Suppressor macrophage (primary cell): ENCODE data around the gene SOD1.
"Not testable (repeated sequence)": the region's sequence is repeated elsewhere in the genome, so short reads cannot be mapped to it uniquely, and the experiment has no call there.

Experiments
- DNase-seq, 4 experiments: peaks; one replicate each; pipeline ENCODE4 v3.0.0-alpha.2; 2020 to 2022

The SOD1 gene

GRCh38 chr21:31656199-31657095 is 3.0 kb upstream of the SOD1 start:
- no peak for DNase-seq

DNA sequence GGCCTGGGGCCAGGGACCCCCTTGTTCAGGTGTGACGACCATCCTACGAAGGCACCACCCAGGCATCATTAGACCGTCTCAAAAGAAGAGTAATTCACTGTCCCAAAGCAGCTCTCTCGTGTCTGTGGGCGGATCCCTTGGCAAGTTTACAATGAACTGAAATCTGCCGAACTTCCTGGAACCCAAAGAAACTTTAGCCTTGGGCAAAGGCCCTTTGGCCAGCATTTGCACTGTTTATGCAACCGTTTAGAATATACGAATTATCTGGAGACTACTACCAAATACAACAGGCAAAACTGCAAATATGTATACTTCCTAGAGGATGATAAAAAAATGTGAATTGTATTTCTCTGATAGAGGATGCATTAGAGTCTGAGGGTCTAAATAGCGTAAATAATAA is 1.4 kb upstream of the SOD1 start:
- no peak for DNase-seq

GRCh38 chr21:31659286-31659535 is 282 bp upstream of the SOD1 start:
- no peak for DNase-seq

DNA sequence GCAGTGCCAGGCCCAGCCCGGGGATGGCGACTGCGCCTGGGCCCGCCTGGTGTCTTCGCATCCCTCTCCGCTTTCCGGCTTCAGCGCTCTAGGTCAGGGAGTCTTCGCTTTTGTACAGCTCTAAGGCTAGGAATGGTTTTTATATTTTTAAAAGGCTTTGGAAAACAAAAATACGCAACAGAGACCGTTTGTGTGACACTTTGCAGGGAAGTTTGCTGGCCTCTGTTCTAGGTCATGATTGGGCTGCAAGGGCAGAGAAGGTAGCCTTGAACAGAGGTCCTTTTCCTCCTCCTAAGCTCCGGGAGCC is 719 bp downstream of the SOD1 start:
- DNase-seq = no peak

DNA sequence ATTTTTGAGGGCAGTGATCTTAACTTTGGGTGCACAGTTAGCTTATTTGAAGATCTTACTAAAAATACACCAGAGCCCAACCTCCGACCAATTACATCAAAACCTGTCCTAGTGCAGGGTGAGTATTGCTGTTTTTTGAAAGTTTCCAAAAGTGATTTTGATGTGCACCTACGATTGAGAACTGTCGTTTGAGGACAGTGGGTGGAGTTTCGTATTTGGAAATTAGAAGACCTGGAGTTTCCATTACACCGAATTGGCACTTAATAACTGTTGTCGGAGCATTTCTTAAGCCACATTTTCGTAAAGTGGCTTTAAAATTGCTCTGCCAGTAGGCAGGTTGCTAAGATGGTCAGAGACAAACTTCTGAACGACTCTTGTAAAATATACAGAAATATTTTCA is 1.1 kb downstream of the SOD1 start:
- no peak for DNase-seq

- DNase-seq = no peak
Observed at GRCh38 chr21:31663584-31664249, 4.2 kb downstream of the SOD1 start.

DNA sequence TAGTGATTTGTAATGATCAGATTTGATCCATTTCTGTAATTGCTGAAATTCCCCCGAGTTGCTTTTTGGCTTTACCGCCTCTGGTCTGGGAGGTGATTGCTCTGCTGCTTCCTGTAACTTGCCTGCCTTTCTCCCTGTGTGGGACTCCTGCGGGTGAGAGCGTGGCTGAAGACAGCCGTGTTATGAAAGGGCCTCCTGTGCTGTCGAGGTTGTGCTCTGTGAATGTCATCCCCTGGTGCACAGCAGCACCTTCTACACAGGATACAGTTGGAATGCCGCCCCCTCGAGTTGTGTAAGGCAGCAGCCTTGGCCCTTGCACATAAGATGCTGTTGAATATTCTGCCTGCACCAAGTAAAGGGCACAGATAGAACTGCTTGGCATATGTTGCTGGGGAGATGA is 5.9 kb downstream of the SOD1 start:
- peak in 3 of 4 experiments; percentile 16 to 27 (median 19) for DNase-seq

- not testable (repeated sequence) for DNase-seq
Observed at GRCh38 chr21:31665869-31666268, 6.4 kb downstream of the SOD1 start.

DNA sequence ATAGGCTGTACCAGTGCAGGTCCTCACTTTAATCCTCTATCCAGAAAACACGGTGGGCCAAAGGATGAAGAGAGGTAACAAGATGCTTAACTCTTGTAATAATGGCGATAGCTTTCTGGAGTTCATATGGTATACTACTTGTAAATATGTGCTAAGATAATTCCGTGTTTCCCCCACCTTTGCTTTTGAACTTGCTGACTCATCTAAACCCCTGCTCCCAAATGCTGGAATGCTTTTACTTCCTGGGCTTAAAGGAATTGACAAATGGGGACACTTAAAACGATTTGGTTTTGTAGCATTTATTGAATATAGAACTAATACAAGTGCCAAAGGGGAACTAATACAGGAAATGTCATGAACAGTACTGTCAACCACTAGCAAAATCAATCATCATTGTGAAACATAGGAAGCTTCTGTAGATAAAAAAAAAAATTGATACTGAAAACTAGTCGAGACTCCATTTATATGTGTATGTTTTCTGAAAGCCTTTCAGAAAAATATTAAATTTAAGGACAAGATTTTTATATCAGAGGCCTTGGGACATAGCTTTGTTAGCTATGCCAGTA is 7.0 kb downstream of the SOD1 start:
- no peak for DNase-seq

DNA sequence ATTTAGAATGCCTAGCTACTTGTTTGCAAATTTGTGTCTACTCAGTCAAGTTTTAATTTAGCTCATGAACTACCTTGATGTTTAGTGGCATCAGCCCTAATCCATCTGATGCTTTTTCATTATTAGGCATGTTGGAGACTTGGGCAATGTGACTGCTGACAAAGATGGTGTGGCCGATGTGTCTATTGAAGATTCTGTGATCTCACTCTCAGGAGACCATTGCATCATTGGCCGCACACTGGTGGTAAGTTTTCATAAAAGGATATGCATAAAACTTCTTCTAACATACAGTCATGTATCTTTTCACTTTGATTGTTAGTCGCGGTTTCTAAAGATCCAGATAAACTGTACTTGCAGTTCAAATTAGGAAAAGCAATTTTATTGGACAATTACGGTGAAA is 7.6 kb downstream of the SOD1 start:
- peak; percentile 28 to 48 (median 38) for DNase-seq

DNA sequence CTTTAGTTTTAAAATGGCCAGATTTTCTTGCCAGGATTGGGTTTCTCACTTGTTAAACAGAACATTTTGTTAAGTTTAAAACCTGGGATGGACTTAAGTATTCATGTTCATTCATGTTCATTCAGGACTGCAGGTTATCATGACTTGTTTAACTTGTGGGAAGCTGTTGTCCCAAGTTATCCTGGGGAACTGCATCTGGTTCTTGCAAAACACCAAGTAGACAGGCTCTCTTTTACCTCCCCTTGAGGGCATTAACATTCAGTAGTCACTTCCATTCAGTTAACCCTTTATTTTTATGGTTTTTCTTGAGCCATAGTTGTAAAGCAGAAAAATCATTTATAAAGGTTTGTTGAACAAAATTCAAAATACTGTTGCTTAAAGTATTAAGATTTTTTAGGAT is 8.1 kb downstream of the SOD1 start:
- peak in 1 of 4 experiments; percentile 7 for DNase-seq

DNA sequence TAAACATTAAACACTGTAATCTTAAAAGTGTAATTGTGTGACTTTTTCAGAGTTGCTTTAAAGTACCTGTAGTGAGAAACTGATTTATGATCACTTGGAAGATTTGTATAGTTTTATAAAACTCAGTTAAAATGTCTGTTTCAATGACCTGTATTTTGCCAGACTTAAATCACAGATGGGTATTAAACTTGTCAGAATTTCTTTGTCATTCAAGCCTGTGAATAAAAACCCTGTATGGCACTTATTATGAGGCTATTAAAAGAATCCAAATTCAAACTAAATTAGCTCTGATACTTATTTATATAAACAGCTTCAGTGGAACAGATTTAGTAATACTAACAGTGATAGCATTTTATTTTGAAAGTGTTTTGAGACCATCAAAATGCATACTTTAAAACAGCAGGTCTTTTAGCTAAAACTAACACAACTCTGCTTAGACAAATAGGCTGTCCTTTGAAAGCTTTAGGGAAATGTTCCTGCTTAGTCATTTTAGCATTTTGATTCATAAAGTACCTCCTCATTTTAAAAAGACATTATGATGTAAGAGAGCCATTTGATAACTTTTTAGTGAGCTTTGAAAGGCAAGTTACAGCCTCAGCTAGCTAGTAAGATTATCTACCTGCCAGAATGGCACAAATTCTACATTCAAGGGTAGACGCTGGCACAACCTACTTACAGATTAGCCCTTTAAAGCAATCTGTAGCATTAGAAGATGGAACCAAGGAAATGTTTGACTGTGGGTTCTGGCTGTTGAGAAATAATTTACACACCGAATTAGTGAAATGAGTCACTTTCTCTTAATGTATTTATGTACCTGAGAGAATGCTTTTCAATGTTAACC is 9.4 kb downstream of the SOD1 start:
- peak in 1 of 4 experiments; percentile 12 for DNase-seq

- no peak for DNase-seq
Observed at GRCh38 chr21:31670070-31670469, 10.6 kb downstream of the SOD1 start.

GRCh38 chr21:31671146-31671716 is 11.7 kb downstream of the SOD1 start:
- DNase-seq = no peak

GRCh38 chr21:31671931-31672330 is 12.4 kb downstream of the SOD1 start:
- no peak for DNase-seq

DNA sequence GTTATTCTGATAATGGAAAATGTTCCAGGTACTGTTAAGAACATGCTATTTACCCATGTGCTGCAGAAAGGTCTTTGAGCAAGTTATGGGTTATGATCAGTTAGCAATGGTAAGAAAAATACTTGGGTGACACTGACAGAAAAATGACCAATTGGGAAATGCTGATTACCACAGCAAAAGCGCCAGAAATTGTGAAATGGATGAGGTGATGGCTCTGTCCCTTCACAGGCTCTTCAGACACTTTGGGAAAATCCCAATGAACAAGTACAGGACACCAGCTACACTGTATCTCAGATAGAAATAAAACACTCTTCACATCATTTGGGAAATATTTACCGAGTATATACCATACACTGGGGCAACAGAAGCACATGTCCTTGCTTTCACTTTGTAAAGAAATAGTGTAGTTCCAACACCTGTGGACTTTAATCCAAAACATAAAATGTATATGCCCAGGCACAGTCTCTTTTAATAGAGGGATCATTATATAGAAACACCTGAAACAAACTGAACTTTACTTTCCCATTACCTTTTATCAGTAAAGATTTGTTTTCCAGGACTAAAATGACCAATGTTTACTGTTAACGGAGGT is 13.9 kb downstream of the SOD1 start:
- DNase-seq = no peak

GRCh38 chr21:31675318-31675717 is 15.8 kb downstream of the SOD1 start:
- no peak for DNase-seq

GRCh38 chr21:31675960-31676359 is 16.5 kb downstream of the SOD1 start:
- peak in 3 of 4 experiments; percentile 4 to 34 (median 21) for DNase-seq

DNA sequence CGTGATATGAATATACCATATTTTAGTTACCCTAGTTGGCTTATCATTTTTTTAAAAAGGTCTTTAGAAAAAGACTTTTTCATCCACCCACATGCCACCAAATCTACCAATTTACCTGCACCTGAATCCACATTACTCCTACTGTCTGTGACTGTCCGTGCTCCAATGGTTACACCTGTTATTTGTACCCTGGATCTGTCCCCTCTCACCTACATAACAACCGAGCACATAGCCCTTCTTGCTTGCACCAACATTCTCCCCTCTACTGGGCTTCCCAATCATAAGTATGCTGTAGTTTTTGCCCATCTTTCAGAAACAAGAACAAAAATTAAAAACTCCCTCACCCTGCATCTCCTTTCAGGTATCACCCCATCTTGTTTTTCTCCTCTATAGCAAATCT is 17.6 kb downstream of the SOD1 start:
- no peak for DNase-seq

GRCh38 chr21:31678478-31678877 is 19.0 kb downstream of the SOD1 start:
- DNase-seq = no peak

GRCh38 chr21:31682620-31683019 is 23.1 kb downstream of the SOD1 start:
- DNase-seq = no peak

DNA sequence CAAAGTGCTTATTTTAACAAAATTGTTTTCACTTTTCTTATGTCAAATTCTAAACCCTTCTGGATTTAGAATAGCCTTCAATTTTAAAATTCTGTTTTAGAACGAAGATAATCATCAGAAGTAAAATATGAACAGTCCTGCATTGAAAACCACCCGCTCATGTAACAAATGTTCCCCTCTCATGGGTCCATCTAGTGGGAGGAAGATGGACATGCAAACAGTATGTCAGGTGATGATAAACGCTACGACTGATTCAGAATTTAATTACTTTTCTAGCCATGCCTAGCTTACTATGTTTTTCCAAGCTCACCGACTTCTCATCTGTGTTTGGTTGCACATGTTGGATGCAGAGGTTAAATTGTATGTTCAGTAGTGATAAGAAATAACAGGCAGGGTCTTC is 23.5 kb downstream of the SOD1 start:
- no peak for DNase-seq

DNA sequence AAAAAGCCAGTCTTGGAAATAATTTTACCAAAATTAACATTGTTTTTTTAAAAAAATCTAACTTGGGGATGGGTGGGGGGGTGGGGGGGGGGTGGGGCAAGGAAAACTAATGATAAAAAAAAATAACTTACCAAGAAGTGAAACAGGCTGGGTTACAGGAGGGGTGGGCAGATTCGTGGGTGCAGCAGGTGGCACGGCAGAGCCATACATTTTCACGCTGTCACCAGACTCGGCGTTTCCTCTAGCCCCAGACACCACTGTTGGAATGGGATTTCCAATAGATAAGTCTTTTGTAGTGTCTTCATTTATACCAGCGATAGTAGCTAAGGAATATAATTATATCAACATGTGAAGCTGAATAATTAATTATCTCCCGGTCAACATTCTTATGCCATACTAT is 25.4 kb downstream of the SOD1 start:
- DNase-seq = no peak
